ENCODE data around the gene LMO2.
"Not testable (repeated sequence)": the region's sequence is repeated elsewhere in the genome, so short reads cannot be mapped to it uniquely, and the experiment has no call there.

Gene LMO2

GRCh38 chr11:33919645-33920044 is 27.8 kb upstream of the LMO2 start:
- TF ChIP-seq EZH2 (optimal IDR thresholded peaks at IDR 0.05; ENCODE audit: low read depth, low read length) (no peak), EZH2phosphoT487 (IDR thresholded peaks at IDR 0.05; ENCODE audit: low read length) (no peak), CTCF (IDR thresholded peaks at IDR 0.05; ENCODE audit: low read length) (no peak)
- no peak overlapping the region for H3K4me2 ChIP-seq (ENCODE audit: low read depth, low read length)
- H3K4me3 ChIP-seq (ENCODE audit: low read length) = no peak overlapping the region

GRCh38 chr11:33917402-33917801 is 25.5 kb upstream of the LMO2 start:
- not testable (repeated sequence) for H3K36me3 ChIP-seq (replicated peaks; ENCODE audit: insufficient read depth, low read length); H3K9me3 ChIP-seq (replicated peaks; ENCODE audit: insufficient read depth, low read length); H3K4me1 ChIP-seq (ENCODE audit: low read length); H3K9me2 ChIP-seq (replicated peaks; ENCODE audit: insufficient read depth, low read length); H3K9ac ChIP-seq (ENCODE audit: low read length); H3K27me3 ChIP-seq (replicated peaks; ENCODE audit: insufficient read depth, low read length); H3K27ac ChIP-seq (ENCODE audit: low read length); H3K79me2 ChIP-seq (ENCODE audit: low read length); H4K20me1 ChIP-seq (ENCODE audit: insufficient read depth, low read length); H3K4me3 ChIP-seq (ENCODE audit: low read length); H3F3A ChIP-seq (ENCODE audit: insufficient read depth, low read length); DNase-seq; H3K4me2 ChIP-seq (ENCODE audit: low read depth, low read length); H2AFZ ChIP-seq (ENCODE audit: low read length)

More at GRCh38 chr11:33919645-33920044, 27.8 kb upstream of the LMO2 start:
- no peaks in the 10 kb centered on the region for H3K9me2 ChIP-seq (replicated peaks; ENCODE audit: insufficient read depth, low read length)
- DNase-seq = no peak
- no peaks in the 10 kb centered on the region for H3F3A ChIP-seq (ENCODE audit: insufficient read depth, low read length)
- H2AFZ ChIP-seq (ENCODE audit: low read length) = no peak overlapping the region
- H3K27ac ChIP-seq (ENCODE audit: low read length) = no peak overlapping the region
- no peak overlapping the region for H3K9ac ChIP-seq (ENCODE audit: low read length)
- H4K20me1 ChIP-seq (ENCODE audit: insufficient read depth, low read length) = no peaks in the 10 kb centered on the region
- no peaks in the 10 kb centered on the region for H3K36me3 ChIP-seq (replicated peaks; ENCODE audit: insufficient read depth, low read length)
- no peaks in the 10 kb centered on the region for H3K9me3 ChIP-seq (replicated peaks; ENCODE audit: insufficient read depth, low read length)
- H3K27me3 ChIP-seq (replicated peaks; ENCODE audit: insufficient read depth, low read length) = no peaks in the 10 kb centered on the region
- no peaks in the 10 kb centered on the region for H3K4me1 ChIP-seq (ENCODE audit: low read length)
- H3K79me2 ChIP-seq (ENCODE audit: low read length) = no peaks in the 10 kb centered on the region

GRCh38 chr11:33916736-33917135 is 24.9 kb upstream of the LMO2 start:
- no peaks in the 10 kb centered on the region for H3K4me1 ChIP-seq (ENCODE audit: low read length)
- no peaks in the 10 kb centered on the region for H3K27me3 ChIP-seq (replicated peaks; ENCODE audit: insufficient read depth, low read length)
- H3K27ac ChIP-seq (ENCODE audit: low read length) = no peak overlapping the region
- no peaks in the 10 kb centered on the region for H3F3A ChIP-seq (ENCODE audit: insufficient read depth, low read length)
- no peaks in the 10 kb centered on the region for H3K9me3 ChIP-seq (replicated peaks; ENCODE audit: insufficient read depth, low read length)
- no peaks in the 10 kb centered on the region for H3K9me2 ChIP-seq (replicated peaks; ENCODE audit: insufficient read depth, low read length)
- H3K4me2 ChIP-seq (ENCODE audit: low read depth, low read length) = no peak overlapping the region
- no peak overlapping the region for H2AFZ ChIP-seq (ENCODE audit: low read length)
- TF ChIP-seq EZH2phosphoT487 (IDR thresholded peaks at IDR 0.05; ENCODE audit: low read length) (no peak), CTCF (IDR thresholded peaks at IDR 0.05; ENCODE audit: low read length) (no peak), EZH2 (optimal IDR thresholded peaks at IDR 0.05; ENCODE audit: low read depth, low read length) (no peak)
- H3K79me2 ChIP-seq (ENCODE audit: low read length) = no peaks in the 10 kb centered on the region
- no peak for DNase-seq
- no peaks in the 10 kb centered on the region for H3K36me3 ChIP-seq (replicated peaks; ENCODE audit: insufficient read depth, low read length)
- H4K20me1 ChIP-seq (ENCODE audit: insufficient read depth, low read length) = no peaks in the 10 kb centered on the region
- H3K4me3 ChIP-seq (ENCODE audit: low read length) = no peak overlapping the region
- H3K9ac ChIP-seq (ENCODE audit: low read length) = no peak overlapping the region

GRCh38 chr11:33915526-33915925 is 23.6 kb upstream of the LMO2 start:
- Histone ChIP-seq H3K79me2 (ENCODE audit: low read length) (no peaks in the 10 kb centered on the region), H3K27ac (ENCODE audit: low read length) (no peak overlapping the region), H3K9ac (ENCODE audit: low read length) (no peak overlapping the region), H3K4me3 (ENCODE audit: low read length) (no peak overlapping the region), H3K4me1 (ENCODE audit: low read length) (no peaks in the 10 kb centered on the region), H4K20me1 (ENCODE audit: insufficient read depth, low read length) (no peaks in the 10 kb centered on the region), H3K4me2 (ENCODE audit: low read depth, low read length) (no peak overlapping the region), H3F3A (ENCODE audit: insufficient read depth, low read length) (no peaks in the 10 kb centered on the region), H3K27me3 (replicated peaks; ENCODE audit: insufficient read depth, low read length) (0 out of 2 replicates have a peak, but pooled peaks cover 5% of the 10 kb centered on the region), H3K9me3 (replicated peaks; ENCODE audit: insufficient read depth, low read length) (no peaks in the 10 kb centered on the region), H3K9me2 (replicated peaks; ENCODE audit: insufficient read depth, low read length) (no peaks in the 10 kb centered on the region), H2AFZ (ENCODE audit: low read length) (no peak overlapping the region), H3K36me3 (replicated peaks; ENCODE audit: insufficient read depth, low read length) (no peaks in the 10 kb centered on the region)
- no peak for DNase-seq
- TF ChIP-seq CTCF (IDR thresholded peaks at IDR 0.05; ENCODE audit: low read length) (no peak), EZH2 (optimal IDR thresholded peaks at IDR 0.05; ENCODE audit: low read depth, low read length) (no peak), EZH2phosphoT487 (IDR thresholded peaks at IDR 0.05; ENCODE audit: low read length) (no peak)

Data from MM.1S (cell line).